BE2C (cell line): Measurements from ENCODE around the gene EIF2A.

Experiments
- DNase-seq: peaks from one replicate; pipeline ENCODE4 v3.0.0-alpha.2; 2020
- H3K27me3 ChIP-seq: fragments of 250-450 bp; sonication (Bioruptor Pico); 2 replicates; pipeline ENCODE4 v1.5.1; 2020; ENCODE audit warnings: mild to moderate bottlenecking
- H3K36me3 ChIP-seq: fragments of 250-450 bp; sonication (Bioruptor Pico); 2 replicates; pipeline ENCODE4 v1.5.1; 2020; ENCODE audit warnings: mild to moderate bottlenecking
- H3K4me1 ChIP-seq: fragments of 250-450 bp; sonication (Bioruptor Pico); 2 replicates; pipeline ENCODE4 v1.5.1; 2020
- H3K4me3 ChIP-seq: 2 replicates; pipeline ENCODE4 v1.5.1; 2011; ENCODE audit warnings: low read depth, low read length
- H3K9me3 ChIP-seq: fragments of 250-450 bp; sonication (Bioruptor Pico); 2 replicates; pipeline ENCODE4 v1.5.1; 2020
- CTCF ChIP-seq: IDR thresholded peaks from 2 replicates; pipeline ENCODE4 v1.5.1; 2012; ENCODE audit warnings: mild to moderate bottlenecking, low read depth, low read length

The EIF2A gene

GRCh38 chr3:150602426-150603152 is 56.0 kb downstream of the EIF2A start:
- Histone ChIP-seq H3K9me3 (no peaks in the 10 kb centered on the region), H3K4me3 (peak overlapping the region; percentile 88), H3K4me1 (no peaks in the 10 kb centered on the region; the same call in 1 of the 2 replicates), H3K36me3 (peaks cover 6% of the 10 kb centered on the region), H3K27me3 (no peaks in the 10 kb centered on the region)
- DNase-seq: no peak
- no peak for TF ChIP-seq CTCF

- peak; percentile 96 for DNase-seq
- TF ChIP-seq CTCF: peak; percentile 22; the same call in 1 of the 2 replicates
- H3K27me3 ChIP-seq: no peaks in the 10 kb centered on the region
- no peaks in the 10 kb centered on the region; the same call in 1 of the 2 replicates for H3K4me1 ChIP-seq
- no peaks in the 10 kb centered on the region for H3K9me3 ChIP-seq
- peaks cover 6% of the 10 kb centered on the region for H3K36me3 ChIP-seq
- peak within 1 kb of the TSS; percentile 88 for H3K4me3 ChIP-seq
These were observed 56.8 kb downstream of the EIF2A start, which contains the start of gene SELENOT for GRCh38 chr3:150603153-150603979. Gene SELENOT (plus strand): TSS chr3:150603321. CDS start chr3:150603363, 42 bp downstream.

GRCh38 chr3:150603980-150604319 is 57.4 kb downstream of the EIF2A start:
- H3K27me3 ChIP-seq: no peaks in the 10 kb centered on the region
- no peak for TF ChIP-seq CTCF
- H3K36me3 ChIP-seq: peaks cover 6% of the 10 kb centered on the region
- H3K4me1 ChIP-seq: no peaks in the 10 kb centered on the region; the same call in 1 of the 2 replicates
- no peaks in the 10 kb centered on the region for H3K9me3 ChIP-seq
- peak overlapping the region; percentile 88 for H3K4me3 ChIP-seq
- DNase-seq: no peak

- DNase-seq: no peak
- Histone ChIP-seq H3K4me1 (peaks cover 9% of the 10 kb centered on the region; the same call in 1 of the 2 replicates), H3K4me3 (no peak overlapping the region), H3K36me3 (peaks cover 6% of the 10 kb centered on the region), H3K27me3 (no peaks in the 10 kb centered on the region), H3K9me3 (no peaks in the 10 kb centered on the region)
- no peak for TF ChIP-seq CTCF
These were observed 59.5 kb downstream of the EIF2A start for GRCh38 chr3:150605998-150606641.

GRCh38 chr3:150607267-150608065 is 60.9 kb downstream of the EIF2A start:
- no peaks in the 10 kb centered on the region for H3K27me3 ChIP-seq
- H3K4me1 ChIP-seq: peaks cover 9% of the 10 kb centered on the region; the same call in 1 of the 2 replicates

More at GRCh38 chr3:150607267-150608065, 60.9 kb downstream of the EIF2A start:
- H3K4me3 ChIP-seq: no peak overlapping the region
- H3K9me3 ChIP-seq: no peaks in the 10 kb centered on the region
- no peak for TF ChIP-seq CTCF
- H3K36me3 ChIP-seq: peaks cover 9% of the 10 kb centered on the region
- no peak for DNase-seq
